ENCODE measurements around the gene TRIM27.
"Not testable (repeated sequence)": the region's sequence is repeated elsewhere in the genome, so short reads cannot be mapped to it uniquely, and the experiment has no call there.

GRCh38 chr6:28970056-28970455 is 46.3 kb upstream of the TRIM27 start:
- TF ChIP-seq POLR2AphosphoS5 (IDR thresholded peaks at IDR 0.05; ENCODE audit: insufficient read depth in 1 of 2, low read depth in 1 of 2); CTCF (IDR thresholded peaks at IDR 0.05): not testable (repeated sequence)
